Measurements from ENCODE around the gene CARMIL1. TPM values are rescaled to one million over a fixed set of nuclear protein-coding genes. Genes with fewer than 3 reads are reported as not detected.

Gene CARMIL1
- total RNA-seq, 1 donor from 2014 or later, result 8.4 TPM

DNA sequence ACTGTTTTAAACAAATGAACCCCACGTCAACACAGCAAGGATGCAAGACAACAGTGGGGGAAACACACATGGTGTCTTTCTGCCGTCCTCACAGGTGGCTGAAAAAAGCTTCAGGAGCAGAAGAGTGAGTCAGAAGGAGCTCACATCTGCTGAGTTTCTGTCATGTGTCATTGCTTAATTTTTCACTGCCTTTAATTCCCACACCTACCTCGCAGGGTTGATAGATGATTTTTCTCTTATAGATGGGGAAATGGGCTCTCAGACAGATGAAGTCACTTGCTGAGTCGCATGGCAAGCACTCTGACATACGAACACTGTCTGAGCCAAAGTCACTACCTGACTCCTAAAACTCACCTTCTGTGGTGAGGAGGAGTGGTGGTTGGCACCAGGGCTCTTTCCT, 28.3 kb upstream of the CARMIL1 start:
- intact Hi-C loops (cut with micrococcal nuclease), result no loop called here

GRCh38 chr6:25251426-25251825, 27.7 kb upstream of the CARMIL1 start:
- no peaks in the 10 kb centered on the region for H3K27me3 ChIP-seq (ENCODE audit: low read depth)
- H3K27ac ChIP-seq (replicated peaks), result no peak overlapping the region
- no peaks in the 10 kb centered on the region for H3K9me3 ChIP-seq (replicated peaks)
- H3K4me1 ChIP-seq, result no peaks in the 10 kb centered on the region
- H3K4me3 ChIP-seq, result no peak overlapping the region
- DNase-seq, result no peak
- intact Hi-C loops (cut with micrococcal nuclease), result no loop called here
- no peaks in the 10 kb centered on the region for H3K36me3 ChIP-seq
- TF ChIP-seq, protein P1, sequence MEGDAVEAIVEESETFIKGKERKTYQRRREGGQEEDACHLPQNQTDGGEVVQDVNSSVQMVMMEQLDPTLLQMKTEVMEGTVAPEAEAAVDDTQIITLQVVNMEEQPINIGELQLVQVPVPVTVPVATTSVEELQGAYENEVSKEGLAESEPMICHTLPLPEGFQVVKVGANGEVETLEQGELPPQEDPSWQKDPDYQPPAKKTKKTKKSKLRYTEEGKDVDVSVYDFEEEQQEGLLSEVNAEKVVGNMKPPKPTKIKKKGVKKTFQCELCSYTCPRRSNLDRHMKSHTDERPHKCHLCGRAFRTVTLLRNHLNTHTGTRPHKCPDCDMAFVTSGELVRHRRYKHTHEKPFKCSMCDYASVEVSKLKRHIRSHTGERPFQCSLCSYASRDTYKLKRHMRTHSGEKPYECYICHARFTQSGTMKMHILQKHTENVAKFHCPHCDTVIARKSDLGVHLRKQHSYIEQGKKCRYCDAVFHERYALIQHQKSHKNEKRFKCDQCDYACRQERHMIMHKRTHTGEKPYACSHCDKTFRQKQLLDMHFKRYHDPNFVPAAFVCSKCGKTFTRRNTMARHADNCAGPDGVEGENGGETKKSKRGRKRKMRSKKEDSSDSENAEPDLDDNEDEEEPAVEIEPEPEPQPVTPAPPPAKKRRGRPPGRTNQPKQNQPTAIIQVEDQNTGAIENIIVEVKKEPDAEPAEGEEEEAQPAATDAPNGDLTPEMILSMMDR (IDR thresholded peaks at IDR 0.05; ENCODE audit: borderline replicate concordance), result no peak

More for the DNA sequence above, 28.3 kb upstream of the CARMIL1 start:
- peaks cover under 1% of the 10 kb centered on the region for H3K27me3 ChIP-seq (ENCODE audit: low read depth)
- H3K9me3 ChIP-seq (replicated peaks), result no peaks in the 10 kb centered on the region
- no peak overlapping the region for H3K27ac ChIP-seq (replicated peaks)
- H3K4me1 ChIP-seq, result no peaks in the 10 kb centered on the region
- TF ChIP-seq, protein P1 (IDR thresholded peaks at IDR 0.05; ENCODE audit: borderline replicate concordance), result no peak
- DNase-seq, result no peak
- H3K36me3 ChIP-seq, result no peaks in the 10 kb centered on the region
- H3K4me3 ChIP-seq, result no peak overlapping the region

- intact Hi-C loops (cut with micrococcal nuclease), result no loop called here
- Histone ChIP-seq H3K4me3 (no peak overlapping the region), H3K27me3 (ENCODE audit: low read depth) (no peaks in the 10 kb centered on the region), H3K27ac (replicated peaks) (no peak overlapping the region), H3K9me3 (replicated peaks) (no peaks in the 10 kb centered on the region), H3K4me1 (no peaks in the 10 kb centered on the region), H3K36me3 (no peaks in the 10 kb centered on the region)
- TF ChIP-seq, protein P1 (IDR thresholded peaks at IDR 0.05; ENCODE audit: borderline replicate concordance), result no peak
- DNase-seq, result no peak
Measured at GRCh38 chr6:25253351-25253750, 25.8 kb upstream of the CARMIL1 start.

DNA sequence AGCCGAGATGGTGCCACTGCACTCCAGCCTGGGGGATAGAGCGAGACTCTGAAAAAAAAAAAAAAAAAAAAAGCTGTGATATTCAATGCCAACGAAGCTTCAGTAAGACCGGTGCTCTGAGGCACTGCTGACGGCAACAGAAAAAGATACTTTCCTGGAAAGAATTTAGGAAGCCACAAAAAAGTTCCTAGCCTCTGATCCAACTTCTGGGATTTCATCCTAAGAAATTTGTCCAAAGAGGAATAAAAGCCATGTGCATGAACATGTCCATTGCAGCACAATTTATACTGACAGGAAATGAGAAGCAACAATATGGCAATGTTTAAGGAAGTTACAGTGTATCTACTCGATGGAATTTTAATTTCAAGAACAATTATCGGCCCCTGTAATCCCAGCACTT, 24.5 kb upstream of the CARMIL1 start:
- Histone ChIP-seq H3K27ac (replicated peaks) (no peak overlapping the region), H3K36me3 (no peaks in the 10 kb centered on the region), H3K4me3 (no peak overlapping the region), H3K4me1 (no peaks in the 10 kb centered on the region), H3K9me3 (replicated peaks) (no peaks in the 10 kb centered on the region), H3K27me3 (ENCODE audit: low read depth) (no peaks in the 10 kb centered on the region)
- DNase-seq, result no peak
- TF ChIP-seq, protein P1 (IDR thresholded peaks at IDR 0.05; ENCODE audit: borderline replicate concordance), result no peak
- intact Hi-C loops (cut with micrococcal nuclease), result no loop called here

DNA sequence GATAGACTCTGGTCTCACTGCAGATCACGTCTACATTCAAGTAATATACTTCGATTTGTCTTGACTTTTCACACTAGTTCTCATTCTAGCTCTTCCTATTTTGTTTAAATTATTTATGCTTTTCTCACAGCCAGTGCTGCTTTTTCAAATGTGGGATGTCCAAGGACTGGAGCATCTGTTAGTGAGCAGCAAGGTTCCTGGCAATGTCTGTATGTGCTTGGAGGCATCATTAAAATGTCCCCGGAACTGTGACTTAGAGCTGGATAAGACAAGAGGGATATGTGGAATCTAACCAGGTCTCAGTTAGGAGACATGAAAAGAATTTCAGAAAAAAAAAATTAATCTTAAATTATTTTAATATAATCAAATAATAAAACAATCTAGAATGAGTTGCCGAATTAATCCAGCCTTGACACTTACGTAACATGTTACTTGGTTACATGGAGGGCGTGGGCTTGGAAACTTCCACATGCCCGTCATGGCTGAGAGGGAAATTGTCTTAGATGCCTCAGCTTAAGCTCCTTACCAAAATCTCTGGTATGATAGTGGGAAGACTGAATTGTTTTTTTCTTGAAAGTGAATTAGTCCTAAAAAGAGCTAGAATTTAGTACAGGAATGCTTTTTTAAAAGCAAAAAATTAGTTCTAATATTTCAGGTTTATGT, 21.4 kb upstream of the CARMIL1 start:
- no peaks in the 10 kb centered on the region for H3K4me1 ChIP-seq
- no peaks in the 10 kb centered on the region for H3K36me3 ChIP-seq
- no peaks in the 10 kb centered on the region for H3K27me3 ChIP-seq (ENCODE audit: low read depth)
- no peak for DNase-seq
- no peak overlapping the region for H3K27ac ChIP-seq (replicated peaks)
- intact Hi-C loops (cut with micrococcal nuclease), result no loop called here
- no peaks in the 10 kb centered on the region for H3K9me3 ChIP-seq (replicated peaks)
- H3K4me3 ChIP-seq, result no peak overlapping the region
- TF ChIP-seq, protein P1 (IDR thresholded peaks at IDR 0.05; ENCODE audit: borderline replicate concordance), result no peak

Data from left ventricle myocardium inferior (tissue), 1 donor.